ENCODE data around the gene EXOC2.

Gene EXOC2

GRCh38 chr6:506508-506907, 186.4 kb downstream of the EXOC2 start:
- Histone ChIP-seq H3K27ac (no peak overlapping the region), H3K27me3 (ENCODE audit: insufficient read depth, low read depth, severe bottlenecking) (no peaks in the 10 kb centered on the region), H3K4me3 (ENCODE audit: low read depth, low read length) (no peak overlapping the region), H3K36me3 (no peaks in the 10 kb centered on the region), H3K9me3 (ENCODE audit: severe bottlenecking) (no peaks in the 10 kb centered on the region)
- DNase-seq, result no peak
- TF ChIP-seq, protein P1, sequence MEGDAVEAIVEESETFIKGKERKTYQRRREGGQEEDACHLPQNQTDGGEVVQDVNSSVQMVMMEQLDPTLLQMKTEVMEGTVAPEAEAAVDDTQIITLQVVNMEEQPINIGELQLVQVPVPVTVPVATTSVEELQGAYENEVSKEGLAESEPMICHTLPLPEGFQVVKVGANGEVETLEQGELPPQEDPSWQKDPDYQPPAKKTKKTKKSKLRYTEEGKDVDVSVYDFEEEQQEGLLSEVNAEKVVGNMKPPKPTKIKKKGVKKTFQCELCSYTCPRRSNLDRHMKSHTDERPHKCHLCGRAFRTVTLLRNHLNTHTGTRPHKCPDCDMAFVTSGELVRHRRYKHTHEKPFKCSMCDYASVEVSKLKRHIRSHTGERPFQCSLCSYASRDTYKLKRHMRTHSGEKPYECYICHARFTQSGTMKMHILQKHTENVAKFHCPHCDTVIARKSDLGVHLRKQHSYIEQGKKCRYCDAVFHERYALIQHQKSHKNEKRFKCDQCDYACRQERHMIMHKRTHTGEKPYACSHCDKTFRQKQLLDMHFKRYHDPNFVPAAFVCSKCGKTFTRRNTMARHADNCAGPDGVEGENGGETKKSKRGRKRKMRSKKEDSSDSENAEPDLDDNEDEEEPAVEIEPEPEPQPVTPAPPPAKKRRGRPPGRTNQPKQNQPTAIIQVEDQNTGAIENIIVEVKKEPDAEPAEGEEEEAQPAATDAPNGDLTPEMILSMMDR (IDR thresholded peaks at IDR 0.05; ENCODE audit: low read depth, low read length), result no peak

DNA sequence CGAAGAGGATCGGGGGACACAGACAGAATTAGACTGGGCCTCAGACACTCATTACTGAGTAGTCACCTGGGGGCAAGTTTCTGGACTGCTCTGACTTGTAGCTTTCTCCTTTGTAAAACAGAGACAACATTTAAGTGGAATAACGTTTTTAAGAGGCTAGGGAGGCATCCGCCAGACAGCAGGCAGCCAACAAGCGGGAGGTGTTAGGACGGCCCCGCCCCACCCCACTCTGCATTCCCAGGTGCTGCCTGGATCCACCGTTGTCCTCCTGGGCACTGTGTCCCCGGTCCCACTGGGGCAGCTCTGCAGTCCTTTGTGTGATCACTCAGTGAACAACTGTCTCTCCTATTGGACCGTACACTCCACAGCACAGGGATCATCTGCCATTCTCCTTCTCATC, 187.6 kb downstream of the EXOC2 start:
- no peaks in the 10 kb centered on the region for H3K36me3 ChIP-seq

DNA sequence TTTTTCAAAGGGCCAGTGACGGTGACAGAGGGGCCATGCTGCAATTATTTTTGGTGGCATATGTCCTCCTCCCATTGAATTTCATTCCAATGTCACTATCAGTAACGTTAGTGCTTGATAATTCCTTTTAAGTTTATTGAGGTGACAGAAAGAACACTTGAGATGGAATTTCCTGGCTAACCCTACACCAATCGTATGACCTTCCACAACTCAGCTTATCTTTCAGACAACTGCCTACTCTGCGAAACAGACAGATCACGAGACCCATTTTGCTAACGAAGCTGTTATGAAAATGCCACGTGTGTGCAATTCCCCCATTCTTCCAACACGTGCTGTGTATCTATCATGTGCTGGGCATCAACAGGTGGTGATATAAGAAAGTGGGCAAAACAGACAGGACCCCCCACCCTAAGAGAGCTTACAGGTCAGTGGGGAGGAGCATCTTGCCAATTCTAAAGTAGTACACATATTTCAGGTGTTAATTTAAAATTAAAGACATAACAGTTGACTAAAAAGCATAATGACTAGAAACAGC, 188.4 kb downstream of the EXOC2 start:
- Histone ChIP-seq H3K27me3 (ENCODE audit: insufficient read depth, low read depth, severe bottlenecking) (no peaks in the 10 kb centered on the region), H3K36me3 (no peaks in the 10 kb centered on the region), H3K27ac (no peak overlapping the region), H3K4me3 (ENCODE audit: low read depth, low read length) (no peak overlapping the region), H3K9me3 (ENCODE audit: severe bottlenecking) (no peaks in the 10 kb centered on the region)
- TF ChIP-seq, protein P1 (IDR thresholded peaks at IDR 0.05; ENCODE audit: low read depth, low read length), result no peak
- no peak for DNase-seq

More for the DNA sequence above, 187.6 kb downstream of the EXOC2 start:
- DNase-seq, result no peak
- TF ChIP-seq, protein P1 (IDR thresholded peaks at IDR 0.05; ENCODE audit: low read depth, low read length), result no peak
- no peak overlapping the region for H3K27ac ChIP-seq
- H3K4me3 ChIP-seq (ENCODE audit: low read depth, low read length), result no peak overlapping the region
- H3K27me3 ChIP-seq (ENCODE audit: insufficient read depth, low read depth, severe bottlenecking), result no peaks in the 10 kb centered on the region
- no peaks in the 10 kb centered on the region for H3K9me3 ChIP-seq (ENCODE audit: severe bottlenecking)

DNA sequence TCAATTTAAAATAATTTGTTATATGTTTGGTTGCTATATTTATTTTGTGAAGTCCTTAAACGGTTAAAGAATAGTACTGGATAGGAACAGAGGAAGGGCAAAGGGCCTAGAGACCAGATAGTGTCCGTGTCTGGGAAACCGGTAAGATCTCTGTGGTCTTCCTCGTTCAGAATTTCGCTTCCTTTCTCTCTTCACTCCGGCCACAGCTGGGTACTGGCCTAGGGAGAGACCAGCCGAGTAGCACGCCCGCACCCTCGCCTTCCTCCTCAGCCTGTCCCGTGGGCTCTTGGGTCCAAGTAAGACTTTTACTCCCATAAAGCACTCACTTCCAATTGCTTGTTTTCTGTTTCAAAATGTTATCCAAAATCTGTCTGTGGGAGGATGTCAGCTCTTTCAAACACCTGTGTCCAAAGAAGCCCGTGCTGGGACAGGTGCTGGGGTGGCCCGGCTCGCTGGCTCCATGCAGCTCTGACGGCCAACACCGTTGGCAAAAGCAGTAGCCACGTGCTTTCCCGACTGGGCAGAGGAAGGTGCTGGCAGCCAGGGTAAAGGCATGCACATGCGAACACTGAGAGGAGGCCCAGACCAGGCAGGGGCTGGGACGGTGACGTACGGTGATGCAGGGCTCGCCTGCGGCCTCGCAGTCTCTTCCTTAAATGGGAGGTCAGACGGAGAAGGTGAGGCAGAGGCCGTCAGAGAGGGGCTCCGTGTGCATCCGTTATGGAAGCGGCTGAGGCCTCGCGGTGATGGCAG, 189.2 kb downstream of the EXOC2 start:
- TF ChIP-seq, protein P1 (IDR thresholded peaks at IDR 0.05; ENCODE audit: low read depth, low read length), result no peak
- H3K27me3 ChIP-seq (ENCODE audit: insufficient read depth, low read depth, severe bottlenecking), result no peaks in the 10 kb centered on the region
- H3K36me3 ChIP-seq, result no peaks in the 10 kb centered on the region; the same call in 1 of the 2 replicates
- no peaks in the 10 kb centered on the region for H3K9me3 ChIP-seq (ENCODE audit: severe bottlenecking)
- no peak for DNase-seq
- H3K27ac ChIP-seq, result no peak overlapping the region
- H3K4me3 ChIP-seq (ENCODE audit: low read depth, low read length), result no peak overlapping the region

- Histone ChIP-seq H3K4me3 (ENCODE audit: low read depth, low read length) (no peak overlapping the region), H3K9me3 (ENCODE audit: severe bottlenecking) (no peaks in the 10 kb centered on the region), H3K27ac (no peak overlapping the region), H3K36me3 (no peaks in the 10 kb centered on the region; the same call in 1 of the 2 replicates), H3K27me3 (ENCODE audit: insufficient read depth, low read depth, severe bottlenecking) (no peaks in the 10 kb centered on the region)
- TF ChIP-seq, protein P1 (IDR thresholded peaks at IDR 0.05; ENCODE audit: low read depth, low read length), result no peak
- DNase-seq, result no peak
Observed at GRCh38 chr6:502761-503160, 190.2 kb downstream of the EXOC2 start.
